ENCODE data around the gene CIART. TPM values are rescaled to one million over a fixed set of nuclear protein-coding genes. Genes with fewer than 3 reads are reported as not detected.
A peak's percentile ranks its signal among the peaks of the same experiment; 100 is the strongest.

Gene CIART
- total RNA-seq, 6 donors from 2014 or later: 2.7 to 14.7 (median 7.5) TPM

DNA sequence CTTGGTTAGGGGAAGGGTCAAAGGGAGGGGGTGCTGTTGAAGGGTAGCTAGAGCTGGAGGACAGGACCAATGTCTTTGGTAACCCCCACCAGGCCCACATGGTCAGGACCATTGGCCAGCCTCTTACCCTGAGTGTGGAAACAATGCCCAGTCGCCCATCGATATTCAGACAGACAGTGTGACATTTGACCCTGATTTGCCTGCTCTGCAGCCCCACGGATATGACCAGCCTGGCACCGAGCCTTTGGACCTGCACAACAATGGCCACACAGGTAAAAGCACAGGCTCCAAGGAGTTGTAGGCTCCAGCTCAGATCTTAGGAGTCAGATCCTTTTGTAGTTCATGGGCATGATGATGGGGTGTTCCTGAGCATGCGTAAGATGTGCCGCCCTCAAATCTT is 21.0 kb upstream of the CIART start:
- ATAC-seq (ENCODE audit: low FRiP score in 2 of 2) (no peak), DNase-seq (no peak)
- H3K27ac ChIP-seq: no peak overlapping the region
- H3K36me3 ChIP-seq: peaks cover 11 to 28% (median 24%) of the 10 kb centered on the region in 4 donors
- no peak overlapping the region for H3K4me3 ChIP-seq
- peaks cover 0 to 4% (median 0%) of the 10 kb centered on the region in 4 donors for H3K27me3 ChIP-seq
- TF ChIP-seq POLR2AphosphoS5 (IDR thresholded peaks at IDR 0.05): no peak
- no peak for TF ChIP-seq CTCF (IDR thresholded peaks at IDR 0.05)
- no peak for TF ChIP-seq POLR2A (IDR thresholded peaks at IDR 0.05)
- no peak for TF ChIP-seq EP300 (IDR thresholded peaks at IDR 0.05)
- H3K4me1 ChIP-seq: peaks cover 5 to 15% (median 7%) of the 10 kb centered on the region in 4 donors
- H3K9me3 ChIP-seq: no peaks in the 10 kb centered on the region
- WGBS, 2 donors: 86 to 89% methylated on average over 6 of the region's 6 CpGs

- peaks cover 0 to 4% (median 0%) of the 10 kb centered on the region in 4 donors for H3K27me3 ChIP-seq
- no peak for TF ChIP-seq CTCF (IDR thresholded peaks at IDR 0.05)
- TF ChIP-seq POLR2A (IDR thresholded peaks at IDR 0.05): no peak
- TF ChIP-seq POLR2AphosphoS5 (IDR thresholded peaks at IDR 0.05): no peak
- TF ChIP-seq EP300 (IDR thresholded peaks at IDR 0.05): no peak
- ATAC-seq (ENCODE audit: low FRiP score in 2 of 2): no peak
- H3K4me3 ChIP-seq: no peak overlapping the region
- H3K36me3 ChIP-seq: peaks cover 11 to 40% (median 32%) of the 10 kb centered on the region in 4 donors
- H3K9me3 ChIP-seq: no peaks in the 10 kb centered on the region
- no peak for DNase-seq
- H3K27ac ChIP-seq: no peak overlapping the region
- peaks cover 7 to 18% (median 10%) of the 10 kb centered on the region in 4 donors for H3K4me1 ChIP-seq
- WGBS, 2 donors: 85% methylated on average over 6 of the region's 6 CpGs
Observed at GRCh38 chr1:150262388-150263320, 19.7 kb upstream of the CIART start.

GRCh38 chr1:150263549-150263948 is 18.8 kb upstream of the CIART start:
- ATAC-seq (ENCODE audit: low FRiP score in 2 of 2): no peak
- no peak overlapping the region for H3K27ac ChIP-seq
- H3K4me1 ChIP-seq: peaks cover 11 to 24% (median 13%) of the 10 kb centered on the region in 4 donors
- no peak overlapping the region for H3K4me3 ChIP-seq
- no peaks in the 10 kb centered on the region for H3K9me3 ChIP-seq
- no peak for DNase-seq
- TF ChIP-seq POLR2AphosphoS5 (IDR thresholded peaks at IDR 0.05) (no peak), CTCF (IDR thresholded peaks at IDR 0.05) (no peak), POLR2A (IDR thresholded peaks at IDR 0.05) (no peak), EP300 (IDR thresholded peaks at IDR 0.05) (no peak)
- H3K36me3 ChIP-seq: peaks cover 11 to 40% (median 32%) of the 10 kb centered on the region in 4 donors
- 86 to 88% methylated on average over 6 of the region's 6 CpGs for WGBS, 2 donors
- H3K27me3 ChIP-seq: no peaks in the 10 kb centered on the region

GRCh38 chr1:150267896-150268295 is 14.5 kb upstream of the CIART start:
- Histone ChIP-seq H3K4me1 (peaks cover 11 to 32% (median 23%) of the 10 kb centered on the region in 4 donors), H3K27me3 (no peaks in the 10 kb centered on the region), H3K36me3 (peaks cover 11 to 40% (median 32%) of the 10 kb centered on the region in 4 donors), H3K4me3 (peak overlapping the region; percentile 63 to 95 (median 85)), H3K9me3 (no peaks in the 10 kb centered on the region), H3K27ac (peak overlapping the region; percentile 93 to 99 (median 97))
- 23 to 35% methylated on average over 6 of the region's 6 CpGs for WGBS, 2 donors
- TF ChIP-seq POLR2AphosphoS5 (IDR thresholded peaks at IDR 0.05) (no peak), CTCF (IDR thresholded peaks at IDR 0.05) (no peak), EP300 (IDR thresholded peaks at IDR 0.05) (no peak), POLR2A (IDR thresholded peaks at IDR 0.05) (no peak)
- no peak for DNase-seq
- no peak for ATAC-seq (ENCODE audit: low FRiP score in 2 of 2)

Data from upper lobe of left lung (tissue), 6 donors.